Retina (tissue), 1 donor: ENCODE data around the gene ZNF415.
"Not testable (repeated sequence)": the region's sequence is repeated elsewhere in the genome, so short reads cannot be mapped to it uniquely, and the experiment has no call there.

Source experiments
- DNase-seq: peaks from one replicate; pipeline ENCODE4 v3.0.0-alpha.2; 2016

ZNF415 gene

DNA sequence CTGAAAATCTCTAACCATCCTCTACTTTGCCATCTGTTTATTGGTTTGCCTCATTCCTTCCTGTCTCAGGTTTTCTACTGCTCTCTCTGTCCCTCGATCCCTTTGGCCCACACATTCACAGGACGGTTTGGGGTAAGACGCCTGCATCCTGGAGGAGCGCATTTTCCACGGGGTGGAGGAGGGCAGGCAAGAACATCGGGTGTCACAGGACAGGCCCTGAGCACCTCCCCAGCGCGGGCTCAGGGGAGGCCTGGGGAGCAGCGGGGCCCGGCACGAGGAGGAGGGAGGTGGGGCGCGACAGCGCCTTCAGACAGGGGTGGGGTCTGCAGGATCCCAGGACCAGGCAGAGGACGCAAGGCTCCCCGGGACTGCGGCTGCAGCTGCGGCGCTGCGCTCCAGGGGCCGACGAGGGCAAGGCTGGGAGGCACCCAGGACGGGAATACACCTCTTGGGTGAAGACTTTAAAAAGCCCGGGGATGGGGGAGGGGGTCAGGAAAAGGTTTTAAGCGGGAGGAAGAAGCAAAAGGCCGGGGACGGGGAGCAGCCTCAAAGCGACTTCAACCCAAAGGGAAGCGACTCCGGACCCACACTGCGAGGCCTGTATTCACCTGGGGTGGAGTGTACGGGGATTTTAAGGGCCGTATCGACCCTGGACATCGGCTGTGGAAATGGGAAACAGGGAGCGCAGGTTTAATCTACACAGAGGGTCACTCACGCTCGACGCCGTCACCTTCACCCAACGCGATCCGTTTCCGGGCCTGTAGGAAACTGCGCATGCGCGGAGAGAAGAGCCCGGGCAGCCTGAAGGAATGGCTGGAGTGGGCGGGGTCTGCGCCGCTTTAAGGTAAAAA, at the start of gene ZNF415:
Gene ZNF415, minus strand, starts transcription at position 770 of the 851 bp plus-strand sequence. CDS start 10,234 bp downstream, outside the sequence.
- peak; percentile 91 for DNase-seq

DNA sequence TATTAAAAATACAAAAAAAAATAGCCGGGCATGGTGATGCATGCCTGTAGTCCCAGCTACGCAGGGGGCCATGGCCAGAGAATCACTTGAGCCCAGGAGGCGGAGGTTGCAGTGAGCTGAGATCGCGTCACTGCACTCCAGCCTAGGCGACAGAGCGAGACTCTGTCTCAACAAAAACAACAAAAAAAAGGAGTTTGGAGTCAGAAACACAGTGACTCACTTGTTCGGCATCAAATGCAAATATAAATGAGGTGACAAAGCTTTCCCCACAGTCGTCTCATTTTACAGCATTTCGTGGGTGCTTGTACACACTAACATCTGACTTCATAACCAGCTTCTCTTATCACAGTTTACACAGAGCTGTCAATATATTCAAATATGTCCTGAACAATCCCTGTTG, 49.5 kb upstream of the ZNF415 start:
- DNase-seq, result no peak

DNA sequence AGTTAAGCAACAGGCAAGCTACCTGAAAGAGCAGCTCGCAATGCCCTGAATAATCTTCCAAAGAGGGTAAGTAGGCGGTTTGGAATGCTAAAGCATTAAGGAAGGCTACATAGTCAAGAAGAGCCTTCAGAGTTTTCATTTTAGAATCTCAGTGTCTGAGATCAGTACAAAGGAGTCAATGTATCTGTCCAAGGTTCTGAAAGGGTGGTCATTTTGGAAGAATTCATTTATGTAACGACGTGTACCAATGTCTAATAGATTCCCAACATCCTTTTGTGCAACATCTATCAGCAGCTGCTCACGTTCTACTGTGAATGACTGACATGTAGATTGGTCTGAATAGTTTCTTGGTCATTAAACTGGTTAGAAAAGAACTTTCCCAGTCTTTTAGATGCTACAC, 45.3 kb upstream of the ZNF415 start:
- DNase-seq, result no peak

DNA sequence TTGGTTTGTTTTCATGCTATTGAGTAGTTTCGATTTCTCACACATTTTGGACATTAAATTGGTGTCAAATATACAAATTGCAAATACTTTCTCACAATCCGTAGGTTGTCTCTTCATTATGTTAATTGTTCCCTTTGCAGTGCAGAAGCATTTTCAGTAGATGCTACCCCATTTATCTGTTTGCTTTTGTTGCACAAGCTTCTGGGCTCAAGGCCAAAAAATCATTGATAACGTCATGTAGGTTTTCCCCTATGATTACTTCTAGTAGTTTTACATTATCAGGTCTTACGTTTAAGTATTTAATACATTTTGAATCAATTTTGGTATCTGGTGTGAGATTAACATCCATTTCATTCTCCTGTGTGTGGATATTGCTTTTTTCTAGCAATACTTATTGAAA, 40.2 kb upstream of the ZNF415 start:
- DNase-seq, result no peak

DNA sequence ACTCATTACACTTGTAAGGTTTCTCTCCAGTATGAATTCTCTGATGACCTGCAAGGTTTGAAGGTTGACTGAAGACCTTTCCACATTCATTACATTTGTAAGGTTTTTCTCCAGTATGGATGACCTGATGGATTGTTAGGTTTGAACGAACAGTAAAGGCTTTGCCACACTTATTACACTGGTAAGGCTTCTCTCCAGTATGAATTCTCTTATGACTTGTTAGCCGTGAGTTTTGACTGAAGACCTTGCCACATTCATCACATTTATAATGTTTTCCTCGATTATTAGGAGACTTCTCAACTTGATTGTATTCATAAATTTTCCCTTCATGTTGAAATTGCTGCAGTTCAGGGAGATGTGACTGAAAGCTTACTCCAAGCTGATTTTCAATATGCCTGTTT, 33.0 kb upstream of the ZNF415 start:
- DNase-seq, result no peak

DNA sequence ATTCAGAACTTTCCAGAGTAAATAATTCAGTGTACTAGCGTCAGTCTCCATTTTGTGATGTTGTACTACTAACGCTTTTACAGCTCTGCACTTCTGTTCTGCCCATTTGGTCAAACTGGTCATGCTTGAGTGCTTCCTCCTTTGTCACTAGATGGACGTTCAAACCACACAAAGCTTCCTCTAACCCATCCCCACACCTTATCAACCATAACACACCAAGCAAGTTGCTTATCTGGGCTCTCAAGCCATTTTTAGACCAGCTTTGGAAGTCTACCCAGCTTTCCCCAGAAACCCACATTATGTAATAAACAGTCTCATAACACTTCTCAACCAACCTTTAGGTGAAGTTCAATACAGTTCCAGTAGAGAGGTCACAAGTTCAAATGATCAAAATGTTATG, 28.4 kb upstream of the ZNF415 start:
- no peak for DNase-seq

DNA sequence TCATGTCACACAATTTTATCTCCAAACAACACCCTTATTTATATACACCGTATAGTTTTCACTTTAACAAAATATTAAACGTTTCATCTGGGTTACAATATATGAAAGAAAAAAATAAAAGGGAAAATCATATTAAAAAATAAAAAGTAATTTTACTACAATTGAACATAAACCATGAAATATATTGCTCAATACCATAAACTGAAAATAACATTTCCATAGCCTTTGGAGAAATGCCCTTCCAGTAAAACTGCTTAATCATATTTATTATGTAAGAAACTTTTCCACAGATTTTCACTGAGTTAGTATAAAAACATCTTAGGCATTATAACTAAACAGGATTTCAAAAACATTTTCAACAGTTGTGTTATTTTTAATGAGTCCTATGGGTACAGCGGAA, 27.6 kb upstream of the ZNF415 start:
- DNase-seq, result no peak

DNA sequence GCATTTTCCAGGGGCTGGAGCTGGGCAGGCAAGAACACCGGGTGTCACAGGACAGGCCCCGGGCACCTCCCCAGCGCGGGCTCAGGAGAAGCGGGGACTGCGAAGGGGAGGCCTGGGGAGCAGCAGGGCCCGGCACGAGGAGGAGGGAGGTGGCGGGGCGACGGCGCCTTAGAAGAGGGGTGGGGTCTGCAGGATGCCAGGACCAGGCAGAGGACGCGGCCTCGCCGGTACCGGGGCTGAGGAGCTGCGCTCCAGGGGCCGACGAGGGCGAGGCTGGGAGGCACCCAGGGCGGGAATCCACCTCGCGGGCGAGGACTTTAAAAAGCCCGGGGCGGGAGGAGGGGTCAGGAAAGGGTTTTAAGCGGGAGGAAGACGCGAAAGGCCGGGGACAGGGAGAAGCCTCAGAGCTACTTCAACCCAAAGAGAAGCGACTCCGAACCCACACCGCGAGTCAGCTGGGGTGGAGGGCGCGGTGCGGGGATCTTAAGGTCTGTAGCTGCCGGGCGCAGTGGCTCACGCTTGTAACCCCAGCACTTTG, 25.5 kb upstream of the ZNF415 start:
- peak; percentile 66 for DNase-seq

DNA sequence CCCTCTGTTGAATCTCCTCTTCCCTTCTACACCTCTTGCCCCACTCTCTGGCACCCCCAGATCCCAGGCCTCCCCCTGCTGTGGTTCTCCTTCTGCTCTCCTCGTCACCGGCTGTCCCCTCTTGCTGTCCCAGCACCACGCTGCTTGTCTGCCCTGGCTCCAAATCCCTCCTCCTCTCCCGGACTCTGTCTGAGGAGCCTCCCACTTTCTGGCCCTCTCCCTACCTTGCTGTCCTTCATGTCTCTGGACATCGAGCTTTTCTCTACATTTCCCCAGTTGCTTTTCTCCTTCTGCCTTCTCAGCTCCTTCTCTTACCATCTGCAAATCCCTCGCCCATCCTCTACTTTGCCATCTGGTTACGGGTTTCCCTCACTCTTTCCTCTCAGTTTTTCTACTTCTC, 24.9 kb upstream of the ZNF415 start:
- DNase-seq, result no peak

DNA sequence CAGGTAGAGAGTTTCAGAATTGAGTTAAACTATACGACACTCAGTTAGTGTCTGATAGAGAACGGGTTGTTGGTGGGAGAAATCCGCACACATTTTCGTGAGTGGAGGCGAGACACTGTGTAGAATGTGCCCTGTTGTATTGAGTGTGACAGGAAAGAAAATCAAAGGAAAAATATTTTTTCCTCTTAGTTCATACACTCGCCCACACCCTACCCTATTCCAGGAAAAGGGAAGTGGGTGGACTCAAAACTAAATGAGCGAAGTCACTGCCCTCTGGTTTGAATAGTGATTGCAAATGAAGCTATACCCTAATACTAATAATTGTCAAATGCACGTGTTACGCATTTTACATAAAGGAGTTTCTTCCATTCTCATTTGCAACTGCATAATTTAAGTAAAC, 24.1 kb upstream of the ZNF415 start:
- no peak for DNase-seq

DNA sequence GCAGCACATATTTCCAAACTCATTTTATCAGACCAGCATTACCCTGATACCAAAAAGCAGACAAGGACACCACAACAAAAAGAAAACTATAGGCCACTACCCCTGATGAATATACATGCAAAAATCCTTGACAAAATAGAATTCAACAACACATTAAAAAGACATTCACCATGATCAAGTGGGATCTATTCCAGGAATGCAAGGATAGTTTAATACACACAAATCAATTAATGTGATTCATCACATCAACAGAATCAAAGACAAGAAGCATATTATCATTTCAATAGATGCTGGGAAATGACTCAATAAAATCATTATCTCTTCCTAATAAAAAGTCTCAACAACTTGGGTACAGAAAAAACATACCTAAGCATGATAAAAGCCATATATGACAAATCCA, 14.9 kb upstream of the ZNF415 start:
- no peak for DNase-seq

DNA sequence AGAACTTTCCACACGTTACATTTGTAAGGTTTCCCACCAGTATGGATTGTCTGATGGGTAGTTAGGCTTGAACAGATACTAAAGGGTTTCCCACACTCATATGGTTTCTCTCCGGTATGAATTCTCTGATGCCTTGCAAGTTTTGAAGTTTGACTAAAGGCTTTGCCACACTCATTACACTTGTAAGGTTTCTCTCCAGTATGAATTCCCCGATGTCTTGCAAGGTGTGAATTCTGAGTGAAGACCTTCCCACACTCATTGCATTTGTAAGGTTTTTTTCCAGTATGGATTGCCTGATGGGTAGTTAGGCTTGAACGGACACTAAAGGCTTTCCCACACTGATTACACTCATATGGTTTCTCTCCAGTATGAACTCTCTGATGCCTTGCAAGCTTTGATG, 7.6 kb upstream of the ZNF415 start:
- DNase-seq, result no peak

DNA sequence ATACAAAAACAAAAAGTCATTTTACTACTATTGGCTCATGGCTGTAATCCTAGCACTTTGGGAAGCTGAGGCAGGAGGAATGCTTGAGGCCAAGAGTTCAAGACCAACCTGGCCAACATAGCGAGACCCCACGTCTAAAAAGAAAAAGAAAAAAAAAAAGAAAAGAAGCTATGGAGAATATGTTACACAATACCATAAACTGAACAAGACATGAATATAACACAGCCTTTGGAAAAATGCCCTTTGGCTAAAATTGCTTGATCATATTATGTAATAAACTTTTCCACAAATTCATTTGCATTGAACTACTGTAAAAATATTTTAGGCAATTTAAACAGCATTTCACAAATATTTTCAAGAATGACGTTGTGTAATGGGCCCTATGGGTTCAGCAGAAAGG, 3.7 kb upstream of the ZNF415 start:
- DNase-seq, result no peak

DNA sequence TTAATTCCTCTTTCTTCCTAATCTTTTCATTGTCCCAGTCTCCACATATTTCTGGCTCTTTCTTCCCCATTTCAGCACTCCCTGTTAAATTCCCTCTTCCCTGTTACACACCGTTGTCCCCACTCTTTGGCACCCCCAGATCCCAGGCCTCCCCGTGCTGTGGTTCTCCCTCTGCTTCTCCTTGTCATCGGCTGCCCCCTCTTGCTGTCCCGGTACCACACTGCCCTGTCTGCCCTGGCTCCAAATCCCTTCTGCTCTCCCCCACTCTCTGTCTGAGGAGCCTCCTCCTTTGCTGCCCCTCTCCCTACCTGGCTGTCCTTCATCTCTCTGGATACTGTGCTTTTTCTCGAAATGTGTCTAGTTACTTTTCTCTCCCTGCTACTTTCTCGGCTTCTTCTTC, 983 bp downstream of the ZNF415 start:
- no peak for DNase-seq

DNA sequence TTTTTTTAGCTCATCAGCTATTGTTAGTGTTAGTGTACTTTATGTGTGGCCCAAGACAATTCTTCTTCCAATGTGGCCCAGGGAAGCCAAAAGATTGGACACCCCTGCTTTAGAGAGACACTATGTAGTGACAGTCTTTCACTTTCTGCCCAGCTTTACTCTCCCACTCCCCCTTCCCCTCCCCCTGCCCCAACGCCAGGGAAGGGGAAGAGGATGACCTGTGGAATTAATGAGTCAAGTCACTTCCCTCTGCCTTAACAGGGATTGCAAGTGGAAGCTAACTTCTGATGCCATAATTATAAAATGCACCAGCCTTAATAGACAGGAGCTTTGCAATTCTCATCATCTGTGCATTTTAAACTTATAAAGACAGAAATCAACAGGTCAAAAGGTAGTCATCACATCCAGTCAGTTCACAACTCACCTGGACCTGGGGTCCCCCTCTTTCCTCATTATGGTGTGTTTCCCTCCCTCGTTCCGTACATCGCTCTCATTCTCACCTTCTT, 1.6 kb downstream of the ZNF415 start:
- no peak for DNase-seq

DNA sequence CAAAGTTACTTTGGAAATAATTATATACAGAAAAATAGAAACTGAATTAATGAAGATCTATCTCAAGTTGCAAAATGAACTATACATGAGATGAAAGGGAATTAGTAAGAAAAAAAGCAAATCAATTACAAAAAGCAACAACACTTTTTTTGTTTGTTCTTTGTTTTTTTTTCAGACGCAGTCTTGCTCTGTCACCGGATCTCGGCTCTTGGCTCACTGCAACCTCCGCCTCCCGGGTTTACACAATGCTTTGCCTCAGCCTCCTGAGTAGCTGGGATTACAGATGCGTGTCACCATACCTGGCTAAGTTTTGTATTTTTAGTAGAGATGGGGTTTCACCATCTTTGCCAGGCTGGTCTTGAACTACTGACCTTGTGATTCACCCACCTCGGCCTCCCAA, 2.2 kb downstream of the ZNF415 start:
- DNase-seq, result no peak

DNA sequence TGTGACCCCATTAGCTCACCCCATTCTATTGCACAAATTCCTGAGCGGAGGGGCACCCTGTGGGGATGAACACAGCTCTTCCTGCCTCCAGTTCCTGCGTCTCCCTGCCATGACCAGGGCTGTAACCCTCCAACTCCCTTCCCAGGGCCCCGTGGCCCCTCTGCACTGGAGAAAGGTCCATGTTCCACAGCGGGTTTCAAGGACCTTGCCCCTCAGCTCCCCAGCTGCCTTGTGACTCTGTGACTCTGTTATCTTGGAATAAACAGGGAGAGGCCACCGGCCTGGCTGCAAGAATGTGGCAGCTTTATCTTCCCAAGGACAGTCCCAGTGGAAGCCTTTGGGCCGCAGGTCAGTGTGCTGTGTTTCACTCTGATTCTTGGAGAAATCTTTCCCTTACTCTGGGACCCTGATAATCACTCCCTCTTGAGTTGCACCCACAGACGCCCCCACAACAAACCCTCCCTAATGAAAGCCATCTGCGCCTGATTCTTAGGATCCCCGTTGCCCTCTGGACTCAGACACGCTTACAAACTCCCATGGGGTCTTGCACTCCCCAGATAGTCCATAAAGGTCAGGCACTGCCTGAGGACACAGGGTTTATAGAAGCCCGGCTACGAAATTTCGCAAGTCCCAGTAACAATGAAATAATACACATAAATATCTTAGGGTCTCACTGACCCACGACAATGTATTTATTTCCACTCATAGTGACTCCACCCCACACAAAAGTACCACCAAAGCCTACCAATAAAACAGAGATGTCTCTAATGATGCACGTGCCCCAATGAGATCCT, 5.8 kb downstream of the ZNF415 start:
- DNase-seq, result not testable (repeated sequence)

DNA sequence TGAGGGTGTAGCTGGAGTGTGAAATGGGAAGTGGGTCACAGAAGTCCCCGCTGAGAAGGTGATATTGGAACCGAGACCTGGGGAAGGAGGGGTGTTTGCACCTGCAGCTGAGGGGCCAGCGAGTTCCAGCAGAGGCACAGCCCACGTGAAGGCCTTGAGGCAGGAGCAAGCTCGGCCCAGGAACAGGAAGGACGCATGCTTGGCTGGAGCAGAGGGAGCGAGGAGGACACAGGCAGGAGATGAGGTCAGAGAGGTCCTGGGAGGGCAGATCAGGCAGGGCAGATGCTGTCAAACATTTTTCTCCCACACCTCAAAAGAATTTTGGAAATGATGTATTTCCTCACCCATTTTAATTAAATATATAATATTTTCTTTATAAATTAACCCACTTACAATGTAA, 9.3 kb downstream of the ZNF415 start:
- no peak for DNase-seq

DNA sequence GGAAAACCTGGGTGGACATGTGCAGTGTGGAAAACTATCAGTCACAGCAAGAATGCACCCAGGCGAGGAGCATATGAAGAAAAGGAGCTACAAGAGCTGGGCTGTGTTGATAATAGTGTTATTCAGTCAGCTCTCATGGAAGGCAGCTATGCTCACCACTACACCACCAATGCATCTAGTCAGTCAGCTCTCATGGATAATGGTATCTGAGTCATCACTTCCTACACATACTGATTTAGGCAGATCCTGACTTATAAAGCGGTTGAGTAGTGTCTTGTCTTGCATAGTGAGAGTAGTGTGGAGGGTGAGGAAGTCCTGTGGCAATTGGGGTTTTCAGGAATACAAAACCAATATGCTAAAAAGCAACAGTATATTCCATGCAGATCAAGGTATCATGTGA, 20.4 kb downstream of the ZNF415 start:
- no peak for DNase-seq

DNA sequence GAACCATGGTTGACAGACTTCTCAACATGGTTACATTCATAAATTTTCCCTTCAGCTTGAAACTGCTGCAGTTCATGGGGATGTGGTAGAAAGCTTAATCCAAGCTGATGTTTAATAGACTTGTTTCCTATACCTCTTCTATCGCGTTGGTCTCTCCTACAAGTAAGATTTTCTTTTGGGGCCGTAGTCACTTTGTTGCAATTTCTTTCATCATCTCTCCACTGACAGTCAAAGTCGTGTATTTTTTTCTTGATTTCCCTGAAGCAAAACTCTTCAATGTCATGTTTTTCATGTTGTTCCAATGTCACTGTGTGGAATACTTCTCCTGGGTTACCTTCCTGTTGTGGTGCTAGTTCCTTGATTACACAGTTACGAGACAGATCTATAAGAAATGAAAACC, 23.2 kb downstream of the ZNF415 start:
- DNase-seq, result no peak

DNA sequence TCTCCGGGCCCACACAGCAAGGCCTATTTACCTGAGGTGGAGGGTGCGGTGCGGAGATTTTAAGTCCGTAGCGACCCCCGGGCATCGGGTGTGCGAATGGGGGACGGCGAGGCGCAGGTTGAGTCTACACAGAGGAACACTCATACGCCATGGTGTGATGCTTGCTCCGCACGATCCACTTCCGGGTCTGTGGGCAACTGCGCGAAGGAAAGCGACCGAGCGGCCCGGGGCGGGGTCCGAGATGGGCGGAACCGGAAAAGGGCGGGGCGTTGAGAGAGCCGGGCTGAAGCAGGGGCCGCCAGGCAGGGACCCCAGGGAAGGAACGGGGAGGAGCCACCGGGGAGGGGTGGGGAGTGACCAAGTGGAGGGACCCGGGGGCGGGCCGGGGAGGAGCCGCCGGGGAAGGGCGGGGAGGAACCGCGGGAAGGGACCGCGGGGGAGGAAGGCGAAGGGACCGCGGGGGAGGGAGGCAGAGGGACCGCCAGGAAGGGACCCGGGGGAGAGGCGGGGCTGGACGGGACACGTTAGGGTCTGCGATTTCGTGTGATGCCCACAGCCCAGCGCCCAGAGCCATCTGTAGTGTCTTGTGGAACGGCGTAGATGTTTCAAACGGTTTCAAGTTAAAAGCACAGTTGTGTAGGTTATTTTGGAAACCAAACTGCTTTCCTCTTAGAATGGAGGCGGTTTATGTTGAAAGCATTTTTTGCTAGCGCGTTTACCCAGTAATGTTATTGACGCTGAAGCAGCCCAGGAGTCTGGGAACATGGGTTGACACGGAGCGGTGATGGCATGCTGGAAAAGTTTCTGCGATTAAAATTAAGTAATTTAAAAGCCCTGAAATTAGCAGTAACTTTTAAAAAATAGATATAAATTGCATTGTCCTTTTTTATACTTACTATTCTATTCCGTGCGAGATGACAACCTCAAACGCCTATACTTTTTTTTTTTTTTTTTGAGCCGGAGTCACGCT, 29.2 kb downstream of the ZNF415 start, which contains the start of gene ZNF160:
Gene ZNF160, minus strand, starts transcription at position 189 of the 970 bp plus-strand sequence. CDS start 17,146 bp downstream, outside the sequence.
- DNase-seq, result peak; percentile 94

DNA sequence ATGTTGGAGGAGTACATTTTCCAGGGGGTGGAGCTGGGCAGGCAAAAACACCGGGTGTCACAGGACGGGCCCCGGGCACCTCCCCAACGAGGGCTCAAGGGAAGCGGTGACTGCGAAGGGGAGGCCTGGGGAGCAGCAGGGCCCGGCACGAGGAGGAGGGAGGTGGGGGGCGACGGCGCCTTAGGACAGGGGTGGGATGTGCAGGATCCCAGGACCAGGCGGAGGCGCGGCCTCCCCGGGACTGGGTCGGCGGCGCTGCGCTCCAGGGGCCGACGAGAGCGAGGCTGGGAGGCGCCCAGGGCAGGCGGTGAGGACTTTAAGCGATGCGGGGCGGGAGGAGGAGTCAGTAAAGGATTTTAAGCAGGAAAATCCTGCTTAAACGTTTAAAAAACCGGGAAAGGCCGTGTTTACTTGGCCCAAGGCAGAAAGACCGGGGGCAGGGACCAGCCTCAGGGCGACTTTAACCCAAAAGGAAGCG, 29.9 kb downstream of the ZNF415 start:
- no peak for DNase-seq
